GM18907 (cell line): ENCODE results near the gene JAZF1.
A peak's percentile ranks its signal among the peaks of the same experiment; 100 is the strongest.

Experiments used
- ATAC-seq: cut with Tn5 transposase; IDR thresholded peaks from one replicate; pipeline ENCODE4 v1.9.1; 2021; ENCODE audit warnings: mild to moderate bottlenecking, moderate library complexity; ENCODE audit not compliant: unreplicated experiment

JAZF1 gene

GRCh38 chr7:28192786-28193585, 12.4 kb upstream of the JAZF1 start:
- ATAC-seq, result no peak

GRCh38 chr7:28191751-28192150, 11.2 kb upstream of the JAZF1 start:
- no peak for ATAC-seq

DNA sequence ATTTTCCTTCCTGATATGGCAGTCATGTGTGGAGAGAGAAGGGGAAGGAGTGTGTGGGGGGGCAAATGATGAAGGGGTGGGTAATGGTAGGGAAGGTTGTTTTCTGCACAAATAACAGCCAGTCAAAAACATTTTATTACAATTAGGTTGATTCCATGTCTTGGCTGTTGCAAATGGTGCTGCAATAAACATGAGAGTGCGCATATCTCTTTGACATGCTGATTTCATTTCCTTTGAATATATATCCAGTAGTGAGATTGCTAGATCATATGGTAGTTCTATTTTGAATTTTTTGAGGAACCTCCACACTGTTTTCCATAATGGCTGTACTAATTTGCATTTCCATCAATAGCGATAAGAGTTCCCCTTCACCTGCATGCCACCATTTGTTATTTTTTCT, 10.6 kb upstream of the JAZF1 start:
- no peak for ATAC-seq

DNA sequence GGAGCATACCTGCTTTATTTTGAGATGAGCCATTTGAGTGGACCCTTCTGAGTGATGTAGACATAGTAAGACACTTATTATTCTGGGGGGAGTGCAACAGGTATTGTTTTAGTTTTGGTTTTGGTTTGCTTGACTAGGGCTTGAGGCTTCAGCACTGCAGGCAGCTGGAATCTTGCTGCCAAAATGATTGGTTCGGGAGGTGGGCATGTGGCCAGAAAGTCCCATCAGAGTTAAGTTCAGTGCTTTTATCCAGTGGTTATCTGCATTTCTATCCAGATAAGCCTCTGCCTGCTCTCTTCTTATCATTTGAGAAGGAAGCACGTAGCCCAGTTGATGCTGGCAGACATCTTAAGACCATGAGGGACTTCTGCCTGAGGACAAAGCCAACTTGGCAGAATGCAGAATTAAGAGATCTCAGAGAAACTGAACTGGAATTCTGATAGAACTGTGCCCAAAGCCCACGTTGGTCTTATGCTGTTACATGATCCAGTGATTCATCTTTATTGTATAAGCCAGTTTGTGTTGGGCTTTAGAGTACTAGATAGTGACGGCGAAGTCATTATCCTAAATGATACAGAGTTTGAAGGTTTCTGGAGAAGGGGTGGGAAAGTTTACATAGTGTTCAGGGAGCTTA, 9.6 kb upstream of the JAZF1 start:
- no peak for ATAC-seq

- no peak for ATAC-seq
Measured at GRCh38 chr7:28187012-28187411, 6.4 kb upstream of the JAZF1 start.

DNA sequence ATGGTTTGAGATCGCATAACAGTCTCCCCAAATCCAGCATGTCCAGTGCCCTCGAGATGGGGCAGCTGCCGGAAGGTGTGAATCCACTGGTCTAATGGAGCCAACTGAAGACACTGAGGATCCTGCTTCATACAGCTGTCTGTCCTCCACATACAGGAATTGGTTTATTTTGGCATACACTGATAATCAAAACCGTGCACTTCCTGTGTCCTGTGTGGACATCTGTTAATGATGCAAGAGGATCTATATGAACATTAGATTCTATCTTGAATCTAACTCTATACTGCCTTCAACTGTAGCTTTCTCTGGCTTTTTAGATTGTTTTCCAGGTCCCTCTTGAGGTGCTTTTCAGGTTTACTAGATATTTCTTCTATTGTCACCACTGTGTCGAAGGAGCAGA, 3.0 kb upstream of the JAZF1 start:
- ATAC-seq, result no peak

DNA sequence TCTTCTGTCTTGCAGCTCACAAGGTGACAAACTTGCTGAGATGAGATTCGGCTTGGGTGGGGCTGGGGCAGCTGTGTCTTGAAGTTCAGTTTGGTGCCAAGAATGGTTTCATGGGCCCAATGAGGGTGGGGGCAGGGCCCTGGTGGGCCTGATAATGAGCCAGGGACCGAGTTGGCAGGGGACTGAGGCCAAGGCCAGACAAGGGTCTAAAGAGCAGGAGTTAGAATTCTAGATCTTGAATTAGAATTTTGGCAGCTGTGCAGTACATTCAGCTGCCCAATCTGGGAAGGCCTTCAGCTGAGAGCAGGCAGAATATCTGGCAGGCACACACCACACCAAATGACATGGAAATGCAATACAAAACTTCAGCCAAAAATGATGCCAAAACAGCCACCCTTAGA, 1.5 kb upstream of the JAZF1 start:
- ATAC-seq, result no peak

DNA sequence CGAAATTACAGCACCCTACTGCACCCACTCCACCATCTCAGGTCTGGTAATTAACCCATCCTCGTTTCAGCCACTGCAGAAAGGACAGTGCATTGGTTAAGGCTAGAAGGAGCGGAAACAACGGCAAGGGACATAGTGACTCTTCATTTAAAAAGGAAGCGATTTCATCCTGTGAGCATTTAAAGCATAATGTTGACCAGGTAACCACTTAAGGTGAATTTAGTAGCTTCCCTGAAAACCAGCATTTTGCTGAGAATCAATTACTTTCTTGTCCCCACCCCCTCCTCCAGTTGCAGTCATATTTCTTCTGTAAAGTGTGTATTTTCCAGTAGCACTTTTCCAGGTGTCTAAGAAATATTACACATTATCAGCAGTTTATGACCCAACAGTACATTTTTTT, 821 bp upstream of the JAZF1 start:
- no peak for ATAC-seq

DNA sequence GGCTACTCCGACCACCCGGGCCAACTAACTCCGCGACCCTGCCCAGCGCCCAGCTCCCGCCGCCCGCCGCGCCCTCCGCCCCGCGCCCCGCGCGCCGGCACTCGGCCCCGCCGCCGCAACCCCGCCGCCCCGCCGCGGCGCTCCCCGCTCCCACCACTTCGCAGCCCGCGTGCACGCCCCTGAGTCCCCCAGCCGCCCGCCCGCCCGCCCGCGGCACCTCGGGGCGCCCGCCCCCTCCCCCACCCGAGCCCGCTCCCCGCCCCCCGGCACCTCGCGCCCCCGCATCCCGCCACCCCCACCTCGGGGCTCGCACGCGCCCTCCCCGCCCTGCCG, 598 bp downstream of the JAZF1 start:
- ATAC-seq, result no peak

GRCh38 chr7:28179120-28180030, 1.2 kb downstream of the JAZF1 start:
- peak; percentile 60 for ATAC-seq

GRCh38 chr7:28178599-28178998, 2.0 kb downstream of the JAZF1 start:
- peak; percentile 33 for ATAC-seq

GRCh38 chr7:28177836-28178235, 2.8 kb downstream of the JAZF1 start:
- no peak for ATAC-seq

DNA sequence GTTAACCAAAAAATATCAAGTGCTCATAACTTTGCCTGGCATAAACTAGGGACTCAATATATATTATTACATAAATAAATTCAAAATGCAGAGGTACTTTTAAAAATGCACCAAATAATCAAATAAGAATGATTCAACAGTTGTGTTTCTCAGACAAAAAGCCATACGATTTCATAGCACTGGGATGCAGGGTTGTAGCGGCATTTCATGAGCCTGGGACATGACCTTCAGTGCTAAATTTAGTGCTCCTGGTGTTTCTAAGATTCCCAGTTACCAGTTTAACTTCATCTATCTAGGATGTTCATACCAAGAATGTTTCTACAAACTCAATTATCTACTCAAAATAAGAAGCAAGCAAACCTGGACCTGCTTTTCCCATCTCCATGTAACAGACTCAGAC, 4.0 kb downstream of the JAZF1 start:
- ATAC-seq, result no peak

- no peak for ATAC-seq
Measured at GRCh38 chr7:28176174-28176573, 4.4 kb downstream of the JAZF1 start.

DNA sequence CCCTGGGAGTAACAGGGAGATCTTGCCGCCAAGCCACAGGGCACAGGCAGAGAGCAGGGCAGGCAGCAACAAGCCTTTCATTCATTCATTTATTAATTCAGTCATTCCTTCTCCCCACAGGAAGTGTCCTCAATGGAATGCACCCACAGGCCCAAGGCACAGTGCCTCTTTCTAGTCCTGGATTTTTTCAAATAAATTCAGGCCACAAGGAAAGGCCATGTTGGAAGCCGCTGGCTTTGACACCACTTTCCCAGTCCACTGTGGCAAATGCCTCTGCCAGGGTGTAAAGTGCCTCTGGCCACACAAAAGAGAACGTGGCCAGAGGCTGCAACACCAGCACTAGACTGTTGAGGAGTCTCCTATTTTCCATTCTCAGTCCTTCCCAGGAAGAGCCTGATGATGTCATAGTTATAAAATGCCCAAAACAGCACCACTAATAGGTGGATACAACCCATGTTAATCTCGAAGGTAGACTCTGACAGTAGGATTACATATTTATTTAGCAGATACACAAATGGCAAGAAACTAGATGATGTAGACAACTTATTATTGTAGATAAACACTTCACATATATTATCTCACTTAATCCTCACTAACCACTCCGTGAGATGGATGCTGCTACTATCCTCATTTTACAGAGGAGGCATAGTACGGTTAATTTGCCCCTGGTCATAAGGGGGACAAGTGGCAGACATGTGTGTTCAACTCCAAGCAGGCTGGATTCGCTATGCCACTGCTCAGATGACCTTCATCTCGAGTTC, 5.5 kb downstream of the JAZF1 start:
- ATAC-seq, result no peak

DNA sequence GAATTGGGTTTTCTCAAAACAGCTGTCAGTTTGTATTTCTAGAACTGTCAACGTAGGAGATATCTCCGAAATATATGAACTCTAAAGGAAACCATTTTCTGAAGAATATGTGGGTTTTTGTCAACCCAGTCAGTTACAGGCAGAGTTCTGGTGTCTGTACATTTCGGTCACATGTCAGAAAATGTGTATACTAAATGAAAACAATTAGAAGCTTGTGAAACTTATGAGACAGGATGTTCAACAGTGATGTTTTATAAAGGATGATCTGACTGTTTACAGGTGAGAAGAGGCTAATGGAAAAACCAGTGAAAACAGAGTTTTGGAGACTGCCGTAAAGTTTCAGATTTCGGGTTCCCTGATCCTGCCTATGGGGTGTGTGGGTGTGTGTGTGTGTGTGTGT, 6.2 kb downstream of the JAZF1 start:
- ATAC-seq, result no peak

DNA sequence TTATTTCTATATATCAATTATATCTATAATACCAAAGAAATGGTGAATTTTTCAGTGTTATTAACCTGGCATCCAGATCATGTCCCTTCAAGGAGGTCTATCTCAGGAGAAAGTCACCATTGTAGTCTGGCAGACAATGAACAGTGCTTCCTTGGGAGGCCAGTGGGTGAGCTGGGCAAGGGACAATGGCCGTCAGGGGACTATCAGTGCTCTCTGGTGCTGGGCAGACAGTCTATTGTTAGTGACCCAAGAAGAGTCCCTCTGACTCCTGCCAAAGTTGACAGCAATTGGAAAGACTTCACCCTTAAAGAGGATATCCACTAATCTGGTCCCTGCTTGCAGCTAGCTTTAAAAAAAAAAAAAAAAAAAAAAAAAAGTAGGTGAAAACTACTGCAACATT, 7.1 kb downstream of the JAZF1 start:
- ATAC-seq, result no peak

DNA sequence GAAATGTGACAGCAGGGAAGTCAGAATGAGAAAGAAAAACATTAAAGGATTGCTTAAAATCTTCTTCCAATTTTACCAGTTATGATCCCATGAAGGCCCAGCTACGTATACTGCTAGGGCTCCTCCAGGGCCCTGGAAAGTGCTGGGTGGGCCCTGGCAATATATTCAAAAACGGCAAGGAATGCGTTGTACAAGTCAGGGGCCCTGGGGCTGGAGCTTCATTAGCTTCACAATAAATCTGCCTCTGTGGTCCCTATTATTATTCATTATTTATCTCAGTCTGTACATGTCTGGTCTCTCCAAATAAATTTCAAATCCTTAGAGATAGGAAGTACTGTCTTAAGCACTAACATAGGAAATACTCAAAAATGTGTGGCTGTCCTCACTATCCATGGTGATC, 7.6 kb downstream of the JAZF1 start:
- no peak for ATAC-seq

DNA sequence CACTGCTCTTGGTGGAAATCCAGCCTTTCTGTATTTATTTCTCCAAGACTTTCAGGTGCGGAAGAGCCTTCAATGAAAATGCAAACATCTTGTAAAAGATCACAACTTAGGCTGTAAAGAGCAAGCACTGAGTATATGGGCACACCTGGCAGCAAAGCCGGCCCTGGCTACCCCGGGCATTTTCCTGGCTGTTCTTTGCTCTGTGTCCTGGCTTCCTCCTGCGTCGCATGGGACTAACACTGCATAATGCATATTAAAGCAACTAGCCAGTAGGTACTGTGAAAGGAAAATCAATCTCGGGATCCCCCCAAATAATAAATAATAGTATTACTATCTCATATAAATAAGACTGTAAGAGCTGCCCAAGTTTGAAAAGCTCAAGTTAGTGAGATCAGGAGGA, 9.9 kb downstream of the JAZF1 start:
- no peak for ATAC-seq

GRCh38 chr7:28169230-28169629, 11.4 kb downstream of the JAZF1 start:
- no peak for ATAC-seq
